ENCODE results near the gene MIPOL1.

Gene MIPOL1

GRCh38 chr14:37443461-37443860 is 245.7 kb downstream of the MIPOL1 start:
- TF ChIP-seq CTCF (conservative IDR thresholded peaks at IDR 0.05; ENCODE audit: low read length) = no peak
- TF ChIP-seq EZH2phosphoT487 (IDR thresholded peaks at IDR 0.05; ENCODE audit: borderline replicate concordance) = no peak

GRCh38 chr14:37447883-37448391 is 250.2 kb downstream of the MIPOL1 start:
- Histone ChIP-seq H4K20me1 (ENCODE audit: insufficient read depth, low read length, poor library complexity, severe bottlenecking) (no peaks in the 10 kb centered on the region), H3K27me3 (ENCODE audit: insufficient read depth, low read length, poor library complexity, severe bottlenecking) (no peaks in the 10 kb centered on the region), H3K9ac (ENCODE audit: low read depth, low read length, poor library complexity, severe bottlenecking) (no peak overlapping the region), H3K79me2 (ENCODE audit: insufficient read depth, low read length) (no peaks in the 10 kb centered on the region), H3K4me1 (ENCODE audit: insufficient read depth, low read length, poor library complexity, severe bottlenecking) (no peaks in the 10 kb centered on the region), H3K4me2 (ENCODE audit: low read depth, low read length, poor library complexity, severe bottlenecking) (no peak overlapping the region), H3K9me2 (replicated peaks; ENCODE audit: low read depth, low read length) (no peaks in the 10 kb centered on the region), H3K9me3 (ENCODE audit: insufficient read depth, low read depth, low read length) (no peaks in the 10 kb centered on the region), H2AFZ (ENCODE audit: low read length) (no peak overlapping the region), H3K4me3 (ENCODE audit: low read length, poor library complexity, severe bottlenecking) (no peak overlapping the region), H3K36me3 (ENCODE audit: insufficient read depth, low read length) (no peaks in the 10 kb centered on the region), H3F3A (ENCODE audit: low read depth) (no peaks in the 10 kb centered on the region)
- TF ChIP-seq EZH2phosphoT487 (IDR thresholded peaks at IDR 0.05; ENCODE audit: borderline replicate concordance) (no peak), CTCF (conservative IDR thresholded peaks at IDR 0.05; ENCODE audit: low read length) (no peak)

More at GRCh38 chr14:37443461-37443860, 245.7 kb downstream of the MIPOL1 start:
- no peaks in the 10 kb centered on the region for H3K27me3 ChIP-seq (ENCODE audit: insufficient read depth, low read length, poor library complexity, severe bottlenecking)
- H3K4me1 ChIP-seq (ENCODE audit: insufficient read depth, low read length, poor library complexity, severe bottlenecking) = no peaks in the 10 kb centered on the region
- no peaks in the 10 kb centered on the region for H3K9me2 ChIP-seq (replicated peaks; ENCODE audit: low read depth, low read length)
- H3K79me2 ChIP-seq (ENCODE audit: insufficient read depth, low read length) = no peaks in the 10 kb centered on the region
- no peaks in the 10 kb centered on the region for H3K36me3 ChIP-seq (ENCODE audit: insufficient read depth, low read length)
- no peak overlapping the region for H3K4me3 ChIP-seq (ENCODE audit: low read length, poor library complexity, severe bottlenecking)
- H3F3A ChIP-seq (ENCODE audit: low read depth) = no peaks in the 10 kb centered on the region
- no peaks in the 10 kb centered on the region for H4K20me1 ChIP-seq (ENCODE audit: insufficient read depth, low read length, poor library complexity, severe bottlenecking)
- no peak overlapping the region for H3K9ac ChIP-seq (ENCODE audit: low read depth, low read length, poor library complexity, severe bottlenecking)
- H3K9me3 ChIP-seq (ENCODE audit: insufficient read depth, low read depth, low read length) = no peaks in the 10 kb centered on the region
- no peak overlapping the region for H2AFZ ChIP-seq (ENCODE audit: low read length)
- no peak overlapping the region for H3K4me2 ChIP-seq (ENCODE audit: low read depth, low read length, poor library complexity, severe bottlenecking)

- H3K79me2 ChIP-seq (ENCODE audit: insufficient read depth, low read length) = no peaks in the 10 kb centered on the region
- no peaks in the 10 kb centered on the region for H3K4me1 ChIP-seq (ENCODE audit: insufficient read depth, low read length, poor library complexity, severe bottlenecking)
- no peak overlapping the region for H3K9ac ChIP-seq (ENCODE audit: low read depth, low read length, poor library complexity, severe bottlenecking)
- H3K4me3 ChIP-seq (ENCODE audit: low read length, poor library complexity, severe bottlenecking) = no peak overlapping the region
- no peaks in the 10 kb centered on the region for H3F3A ChIP-seq (ENCODE audit: low read depth)
- no peaks in the 10 kb centered on the region for H3K9me3 ChIP-seq (ENCODE audit: insufficient read depth, low read depth, low read length)
- H3K27me3 ChIP-seq (ENCODE audit: insufficient read depth, low read length, poor library complexity, severe bottlenecking) = no peaks in the 10 kb centered on the region
- no peak overlapping the region for H2AFZ ChIP-seq (ENCODE audit: low read length)
- H3K36me3 ChIP-seq (ENCODE audit: insufficient read depth, low read length) = no peaks in the 10 kb centered on the region
- no peaks in the 10 kb centered on the region for H4K20me1 ChIP-seq (ENCODE audit: insufficient read depth, low read length, poor library complexity, severe bottlenecking)
- H3K9me2 ChIP-seq (replicated peaks; ENCODE audit: low read depth, low read length) = no peaks in the 10 kb centered on the region
- H3K4me2 ChIP-seq (ENCODE audit: low read depth, low read length, poor library complexity, severe bottlenecking) = no peak overlapping the region
- TF ChIP-seq CTCF (conservative IDR thresholded peaks at IDR 0.05; ENCODE audit: low read length) (no peak), EZH2phosphoT487 (IDR thresholded peaks at IDR 0.05; ENCODE audit: borderline replicate concordance) (no peak)
Measured at GRCh38 chr14:37452323-37452722, 254.6 kb downstream of the MIPOL1 start.
